Raji (cell line): ENCODE results near the gene RAB37.

Experiments used
- POLR2A ChIP-seq: IDR thresholded peaks from 2 replicates; pipeline ENCODE4 v1.6.1; 2011; ENCODE audit warnings: low read depth, low read length, control low read depth; ENCODE audit not compliant: insufficient read depth

The RAB37 gene

GRCh38 chr17:74772053-74772452 lies 35.0 kb downstream of the RAB37 start:
- TF ChIP-seq POLR2A = no peak

- no peak for TF ChIP-seq POLR2A
Measured at GRCh38 chr17:74773414-74773813, 36.4 kb downstream of the RAB37 start.

- no peak for TF ChIP-seq POLR2A
Measured at GRCh38 chr17:74773871-74774286, 36.8 kb downstream of the RAB37 start.

DNA sequence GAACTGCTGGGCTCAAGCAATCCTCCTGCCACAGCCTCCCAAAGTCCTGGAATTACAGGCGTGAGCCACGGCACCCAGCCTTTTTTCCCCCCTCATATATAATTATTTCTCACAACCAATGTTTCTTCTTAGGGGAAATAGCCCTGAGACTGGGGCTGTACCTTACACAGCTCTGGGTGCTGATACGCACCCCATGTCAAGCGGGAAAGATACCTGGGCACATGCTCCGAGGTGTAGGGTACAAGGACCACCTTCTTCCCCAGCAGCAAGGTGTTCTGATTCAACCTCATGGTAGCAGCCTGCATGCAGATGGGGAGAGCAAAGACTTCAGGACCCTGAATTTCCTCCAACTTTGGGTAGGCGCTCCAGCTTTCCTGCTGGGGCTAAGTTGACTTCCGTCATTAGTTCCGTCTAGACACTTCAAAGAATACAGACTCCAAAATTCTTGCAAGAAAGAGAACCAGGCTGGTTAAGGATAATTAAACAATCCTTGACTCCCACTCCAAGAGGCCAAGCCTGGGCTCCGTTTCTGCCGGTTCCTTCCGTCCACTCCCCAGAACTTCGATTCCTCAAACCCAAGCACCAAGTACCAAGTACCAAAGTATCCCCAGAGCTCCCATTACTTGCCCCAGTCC lies 38.5 kb downstream of the RAB37 start:
- TF ChIP-seq POLR2A = no peak

DNA sequence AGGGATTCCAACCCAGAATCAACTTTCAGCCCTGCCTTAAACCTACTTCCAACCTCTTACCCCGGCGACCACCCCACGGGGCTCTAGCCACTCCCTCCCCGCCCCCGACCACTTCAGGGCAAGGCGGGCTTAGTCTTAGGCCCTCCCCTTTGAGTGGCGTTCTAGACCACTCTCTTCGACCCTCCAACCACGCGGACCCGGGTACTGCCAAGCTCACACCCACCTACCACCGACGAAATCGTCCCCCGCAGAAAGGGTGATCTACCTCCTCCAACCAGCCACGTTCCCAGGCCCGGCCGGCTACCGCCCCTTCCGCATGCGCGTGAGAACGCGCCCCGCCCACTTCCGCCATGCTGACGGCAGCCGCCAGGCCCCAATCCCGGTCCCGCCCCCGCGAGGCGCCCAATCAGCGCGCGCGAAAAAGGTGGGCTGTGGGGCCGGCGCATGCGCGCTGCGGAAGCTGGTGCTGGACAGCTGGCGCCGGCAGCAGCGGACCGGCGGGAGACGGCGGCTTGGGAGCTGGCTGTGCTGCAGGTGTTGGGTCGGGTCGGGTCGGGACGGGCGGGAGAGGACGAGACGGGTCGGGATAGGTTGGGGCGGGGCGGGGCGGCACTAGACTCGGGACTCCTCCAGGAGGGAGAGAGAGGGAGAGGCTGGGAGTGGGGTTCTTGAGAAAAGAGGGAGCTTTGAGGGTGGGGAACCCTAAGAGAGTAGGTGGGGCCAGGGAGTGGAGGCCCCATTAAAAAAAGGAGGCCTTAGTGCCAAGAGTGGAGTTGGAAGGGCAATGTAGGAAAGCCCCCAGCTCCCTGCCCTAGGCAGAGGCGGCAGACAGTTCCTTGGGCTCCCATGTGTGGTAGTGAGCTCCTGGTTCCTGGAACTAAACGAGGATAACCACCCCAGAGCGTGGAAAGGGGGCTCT lies 39.2 kb downstream of the RAB37 start, which contains the start of gene NAT9:
NAT9 (minus strand) TSS at position 302 of the 919 bp plus-strand sequence. CDS start 647 bp downstream, outside the sequence.
- peak; percentile 84 for TF ChIP-seq POLR2A

DNA sequence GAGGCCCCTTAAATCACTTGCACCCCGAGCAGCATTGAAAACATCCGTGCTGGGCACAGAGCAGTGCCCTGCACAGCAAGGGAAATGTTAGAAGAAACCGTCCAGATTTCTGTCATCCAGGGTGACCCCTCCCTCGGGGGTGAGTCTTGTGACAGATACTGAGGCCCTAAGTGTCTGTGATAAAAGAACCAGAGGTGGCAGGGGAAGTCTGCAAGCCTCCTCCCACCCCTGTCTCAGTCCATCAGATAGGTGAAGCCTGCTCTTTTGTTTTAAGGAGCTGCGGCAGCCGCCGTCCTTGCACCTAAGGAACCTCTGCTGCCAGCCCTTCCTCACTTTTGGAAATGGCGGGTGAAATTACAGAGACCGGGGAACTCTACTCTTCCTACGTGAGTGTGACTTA lies 39.9 kb downstream of the RAB37 start:
- no peak for TF ChIP-seq POLR2A

DNA sequence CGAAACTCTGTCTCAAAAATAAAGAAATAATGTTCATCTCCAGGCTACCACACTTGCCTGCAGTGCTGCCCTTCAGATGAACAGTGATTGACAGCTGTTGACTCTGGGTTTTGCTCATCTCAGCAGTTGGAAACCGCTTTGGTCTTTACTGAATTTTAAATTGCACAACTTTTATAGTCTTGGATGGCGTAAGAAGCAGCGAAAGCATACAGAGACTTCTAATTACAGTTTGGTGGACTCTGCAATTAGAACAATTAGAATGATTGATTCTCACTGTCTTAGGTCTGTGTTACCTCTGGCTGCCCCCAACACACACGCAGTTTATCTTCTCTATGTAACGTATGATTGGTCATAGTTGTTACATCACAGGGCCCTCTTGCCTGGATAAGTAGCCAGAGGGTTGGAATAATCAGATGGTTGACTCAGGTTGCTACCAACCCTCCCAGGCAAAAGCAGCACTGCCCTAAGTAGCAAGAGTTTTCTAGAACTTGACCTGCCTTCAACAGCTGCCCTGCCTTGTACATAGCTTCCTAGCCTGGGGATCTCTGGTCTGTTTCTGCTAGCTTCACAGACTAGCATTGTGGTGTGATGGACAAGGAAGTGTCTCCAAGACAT lies 41.0 kb downstream of the RAB37 start:
- TF ChIP-seq POLR2A = no peak

DNA sequence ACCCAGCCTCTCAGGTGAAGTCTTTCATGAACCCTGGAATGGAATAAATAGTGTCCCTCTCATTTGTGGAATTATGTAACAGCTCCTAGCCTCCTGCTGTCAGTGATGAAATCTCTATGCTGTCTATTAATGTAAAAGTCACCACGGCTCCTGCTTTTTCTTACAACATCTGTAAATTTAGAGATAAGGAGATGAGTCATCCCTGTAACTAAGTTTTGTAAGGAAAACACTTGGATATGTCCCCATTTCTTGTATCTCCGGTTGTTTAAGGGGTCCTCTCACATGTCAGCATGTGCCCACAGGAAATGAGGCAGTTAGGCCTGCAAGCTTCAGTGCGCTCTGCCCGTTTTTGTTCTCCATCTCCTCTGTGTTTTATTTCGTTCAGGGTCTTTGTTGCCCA lies 41.9 kb downstream of the RAB37 start:
- no peak for TF ChIP-seq POLR2A

GRCh38 chr17:74779501-74779900 lies 42.4 kb downstream of the RAB37 start:
- no peak for TF ChIP-seq POLR2A

- no peak for TF ChIP-seq POLR2A
Measured at GRCh38 chr17:74779948-74780400, 42.9 kb downstream of the RAB37 start.

- no peak for TF ChIP-seq POLR2A
Measured at GRCh38 chr17:74780443-74781238, 43.6 kb downstream of the RAB37 start.

DNA sequence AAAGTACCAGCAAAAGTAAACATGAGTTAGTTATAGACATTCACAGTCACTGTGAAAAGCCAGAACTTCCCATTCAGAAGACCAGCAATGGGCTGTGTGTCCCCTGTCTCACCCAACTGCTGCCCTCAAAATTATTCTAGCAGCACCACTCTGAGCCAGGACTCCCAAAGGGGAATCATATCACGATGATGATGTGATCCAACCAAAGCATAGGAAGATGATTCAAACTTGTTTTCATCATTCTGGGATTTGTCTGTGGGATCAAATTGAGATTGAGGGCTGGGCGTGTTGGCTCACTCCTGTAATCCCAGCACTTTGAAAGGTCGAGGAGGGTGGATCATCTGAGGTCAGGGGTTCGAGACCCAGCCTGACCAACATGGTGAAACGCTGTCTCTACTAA lies 45.5 kb downstream of the RAB37 start:
- TF ChIP-seq POLR2A = no peak

GRCh38 chr17:74784125-74784810 lies 47.2 kb downstream of the RAB37 start:
- TF ChIP-seq POLR2A = no peak
